ENCODE results near the gene DDX20.
"Not testable (repeated sequence)": the region's sequence is repeated elsewhere in the genome, so short reads cannot be mapped to it uniquely, and the experiment has no call there.

Gene DDX20

DNA sequence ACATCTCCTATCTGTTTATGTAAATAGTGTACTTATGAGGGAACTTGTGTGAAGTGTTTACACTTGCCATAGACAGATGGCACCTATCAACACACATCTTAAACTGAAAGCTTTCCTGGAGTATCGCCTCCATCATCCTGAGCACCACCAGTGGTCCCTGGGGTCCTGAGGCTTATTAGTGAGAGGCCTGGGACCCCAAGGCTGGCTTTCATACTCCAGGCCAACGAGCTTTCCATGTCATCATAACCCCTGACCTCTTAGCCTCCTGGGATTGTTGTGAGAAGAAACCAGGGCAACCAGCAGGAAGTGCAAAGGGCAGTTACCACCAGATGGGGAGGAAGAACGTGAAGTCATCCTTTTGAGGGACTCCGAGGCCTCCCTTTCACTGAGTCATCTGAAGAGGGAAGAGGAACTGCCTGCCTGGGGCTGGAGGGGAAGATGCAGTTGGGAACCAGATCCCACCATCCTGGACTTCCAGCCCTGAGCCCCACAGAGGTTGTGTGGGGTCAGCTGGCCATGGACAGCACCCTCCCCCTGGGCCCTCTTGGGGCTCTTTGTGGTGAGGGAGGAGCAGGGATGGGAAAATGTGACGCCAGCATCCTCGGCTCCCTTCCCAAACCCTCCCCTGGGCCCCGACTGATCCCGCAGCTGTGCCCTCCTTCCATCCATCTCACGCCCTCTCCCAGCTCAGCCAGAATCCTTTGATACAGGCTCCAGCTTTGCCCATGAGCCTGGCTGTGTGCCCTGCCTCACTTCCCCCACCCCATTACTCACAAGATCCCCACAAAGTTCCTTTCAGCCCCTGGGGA, 22.3 kb upstream of the DDX20 start:
- DNase-seq: peak; percentile 55

DNA sequence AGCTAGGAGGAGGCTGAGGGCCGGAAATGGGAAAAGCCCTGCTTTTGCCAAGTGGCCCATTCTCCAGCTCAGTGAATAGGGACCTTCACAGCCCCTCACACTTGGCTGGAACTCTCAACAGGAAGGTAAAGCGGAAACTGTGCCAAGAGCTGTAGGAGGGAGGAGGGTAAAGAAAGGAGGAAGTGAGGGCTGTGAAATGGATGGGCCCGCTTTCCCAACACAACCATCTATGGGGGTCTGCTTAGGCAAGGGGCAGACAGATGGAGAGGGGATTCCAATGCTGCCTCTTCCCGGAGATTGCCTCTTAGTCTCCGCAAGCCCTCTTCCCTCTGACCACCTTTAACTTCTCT, 21.7 kb upstream of the DDX20 start:
- no peak for DNase-seq

DNA sequence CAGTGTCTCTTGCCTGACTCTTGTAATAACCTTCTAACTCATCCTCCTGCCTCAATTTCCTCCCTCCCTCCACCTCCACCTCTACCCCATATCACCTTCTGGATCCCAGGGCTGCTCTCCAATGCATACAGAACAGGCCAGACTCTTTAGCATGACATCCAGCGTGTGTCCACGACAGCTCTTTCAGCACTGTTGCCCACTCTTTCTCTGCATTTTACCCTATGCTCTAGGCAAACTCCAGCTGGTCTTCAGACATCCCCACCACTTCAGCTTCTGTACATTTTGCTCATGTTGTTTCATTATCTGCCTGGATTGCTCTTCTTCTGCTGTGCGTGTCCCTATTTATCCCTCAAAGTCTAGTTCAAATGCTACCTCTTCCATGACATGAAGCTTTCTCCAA, 21.3 kb upstream of the DDX20 start:
- no peak for DNase-seq

DNA sequence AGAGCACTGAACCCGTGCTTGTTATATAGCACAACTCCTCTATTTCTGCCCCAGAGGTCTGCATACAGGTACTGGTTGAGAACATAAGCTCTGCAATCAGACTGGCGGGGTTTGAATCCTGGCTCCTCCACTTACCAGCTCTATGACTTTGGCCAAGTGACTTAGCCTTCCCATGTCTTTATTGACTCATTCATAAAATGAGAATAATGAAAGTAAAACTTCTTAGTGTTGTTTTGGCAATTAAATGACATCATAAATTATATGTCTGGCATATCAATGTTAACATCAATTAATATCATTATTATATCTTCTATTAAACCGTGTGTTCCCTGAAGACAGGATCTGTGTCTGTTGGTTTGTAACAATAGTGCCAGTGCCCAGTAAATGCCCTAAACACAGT, 20.8 kb upstream of the DDX20 start:
- no peak for DNase-seq

DNA sequence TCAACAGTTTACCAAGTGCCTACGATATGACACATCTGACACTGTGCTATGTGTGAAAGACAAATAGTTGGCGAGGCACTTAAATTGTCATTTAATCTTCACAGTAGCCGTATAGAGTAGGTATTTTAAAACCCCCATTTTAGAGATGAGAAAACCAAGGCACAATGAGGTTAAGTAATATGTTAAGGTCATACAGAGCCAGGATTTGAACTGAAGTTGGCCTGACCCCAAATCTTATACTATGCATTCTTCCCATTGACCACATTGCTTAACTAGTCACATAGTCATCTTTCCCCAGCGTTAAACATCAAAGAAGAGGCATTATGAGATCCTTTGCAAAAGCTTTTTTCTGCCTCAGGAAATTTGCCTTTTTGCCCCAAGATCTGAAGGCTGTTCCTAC, 20.4 kb upstream of the DDX20 start:
- no peak for DNase-seq

DNA sequence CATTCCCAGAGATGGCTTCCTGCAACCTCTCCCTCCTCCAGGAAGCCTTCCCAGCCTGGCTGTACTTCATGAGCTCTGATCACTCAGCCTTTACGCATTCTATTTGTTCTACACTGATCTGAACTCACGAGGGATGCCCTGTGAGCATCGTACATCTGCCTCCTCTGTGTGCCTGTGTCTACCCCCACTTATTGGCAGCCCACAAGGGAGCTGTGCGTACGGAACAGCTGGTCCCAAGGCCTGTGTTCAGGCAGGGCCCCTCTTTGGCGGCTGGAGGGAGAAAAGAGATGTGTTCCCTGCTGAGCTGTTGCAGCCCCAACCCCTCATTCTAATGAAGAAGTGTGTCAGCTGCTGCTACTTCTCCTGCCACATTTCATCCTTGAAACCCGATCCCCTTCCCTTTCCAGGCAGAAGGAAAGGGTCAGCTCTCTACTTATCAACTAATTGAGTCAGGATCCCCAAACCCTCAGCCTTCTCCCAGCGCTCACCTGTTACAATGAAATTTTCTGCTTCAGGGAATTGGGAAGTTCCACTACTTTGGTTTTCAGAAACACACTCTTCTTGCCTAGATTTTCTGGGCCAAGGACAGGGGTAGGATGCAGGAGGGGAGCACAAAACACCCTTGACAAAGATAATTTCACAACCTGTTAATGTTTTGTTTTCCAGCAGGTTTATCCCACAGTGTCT, 19.7 kb upstream of the DDX20 start:
- DNase-seq: peak; percentile 92

DNA sequence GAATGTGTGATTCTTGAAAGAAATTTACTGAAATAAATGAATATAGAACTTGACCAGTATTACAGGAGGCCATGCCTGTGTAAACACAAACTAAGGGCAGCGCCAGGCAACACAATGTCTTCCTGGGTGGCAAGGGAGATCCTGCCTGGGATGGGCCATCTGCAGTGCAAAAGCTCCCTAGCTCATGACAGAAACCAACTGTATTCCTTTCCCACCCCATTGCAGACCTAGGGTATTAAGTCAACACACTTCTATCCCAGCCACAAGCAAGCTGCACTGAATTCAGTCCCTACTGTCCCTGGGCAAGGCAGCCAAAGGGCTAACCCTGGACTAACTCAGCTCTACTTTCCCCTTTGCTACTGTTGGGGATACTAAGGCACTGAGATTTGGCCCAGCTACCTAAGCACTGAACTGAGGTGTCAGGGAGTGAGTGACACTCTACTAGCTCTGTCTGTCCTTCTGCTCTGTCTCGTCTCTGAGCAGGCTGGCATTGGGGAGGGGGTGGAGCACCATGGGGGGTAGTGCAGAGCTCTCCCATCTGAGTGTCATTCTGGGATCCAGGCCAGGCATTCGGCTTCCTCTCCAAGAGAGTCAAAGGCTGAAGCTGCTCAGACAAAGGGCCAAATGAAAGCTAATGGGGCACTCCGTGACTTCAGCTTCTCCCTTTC, 19.0 kb upstream of the DDX20 start:
- DNase-seq: peak; percentile 21

DNA sequence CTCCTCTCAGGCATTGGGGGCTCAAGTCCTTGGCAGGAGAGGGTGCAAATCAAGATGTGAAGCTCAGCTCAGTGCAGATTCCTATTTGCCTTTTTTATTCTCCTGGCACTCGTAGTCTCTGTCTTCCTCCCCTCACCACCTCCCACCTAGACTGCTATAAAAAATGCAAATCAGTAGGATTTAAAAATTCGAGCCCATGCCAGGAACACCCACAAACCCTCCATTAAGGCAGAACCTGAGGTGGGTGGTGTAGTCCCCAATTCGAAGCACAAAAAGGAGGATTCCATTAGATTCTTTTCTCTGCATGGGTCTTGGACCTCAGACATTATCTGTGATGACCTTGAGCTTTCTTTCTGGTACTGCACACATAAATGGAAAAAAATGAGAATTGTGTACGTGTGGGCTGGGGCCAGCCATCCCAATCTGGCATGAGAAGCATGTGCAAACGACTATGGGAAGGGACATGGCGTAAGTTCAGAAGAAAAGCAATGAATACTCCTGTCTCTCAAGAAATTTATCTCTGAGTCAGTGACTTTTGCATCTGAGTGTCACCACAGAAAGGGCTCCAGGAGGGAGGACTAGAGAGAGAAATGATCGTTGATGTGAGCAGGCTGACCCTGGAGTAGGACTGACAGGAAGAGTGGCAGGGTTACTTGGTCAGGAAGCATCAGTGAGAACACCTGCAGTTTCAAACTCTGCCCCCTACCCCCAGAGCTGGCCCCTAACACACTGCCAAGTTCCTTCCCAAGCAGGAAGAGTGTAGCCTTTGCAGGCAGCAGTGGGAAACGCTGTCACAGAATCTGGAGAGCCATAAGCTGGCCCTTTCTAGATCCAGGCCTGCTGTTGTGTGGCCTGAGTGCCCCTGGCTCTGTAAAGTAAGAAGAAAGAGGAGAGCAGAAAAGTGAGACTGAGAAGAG, 18.2 kb upstream of the DDX20 start:
- DNase-seq: no peak

DNA sequence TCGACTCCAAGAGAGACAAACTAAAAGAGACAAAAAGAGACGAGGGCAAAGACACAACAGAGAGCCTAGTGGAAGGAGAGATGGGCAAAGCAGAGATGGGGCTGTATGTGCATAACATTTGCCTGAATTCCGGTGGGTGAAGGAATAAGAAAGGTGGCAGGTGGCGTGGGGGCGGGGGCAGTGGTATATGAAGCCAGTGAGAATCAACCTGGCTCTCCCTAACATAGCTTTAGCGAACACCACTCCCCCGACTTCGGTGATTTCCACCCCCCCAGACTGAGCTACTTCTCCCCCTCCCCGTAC, 17.6 kb upstream of the DDX20 start:
- DNase-seq: no peak

DNA sequence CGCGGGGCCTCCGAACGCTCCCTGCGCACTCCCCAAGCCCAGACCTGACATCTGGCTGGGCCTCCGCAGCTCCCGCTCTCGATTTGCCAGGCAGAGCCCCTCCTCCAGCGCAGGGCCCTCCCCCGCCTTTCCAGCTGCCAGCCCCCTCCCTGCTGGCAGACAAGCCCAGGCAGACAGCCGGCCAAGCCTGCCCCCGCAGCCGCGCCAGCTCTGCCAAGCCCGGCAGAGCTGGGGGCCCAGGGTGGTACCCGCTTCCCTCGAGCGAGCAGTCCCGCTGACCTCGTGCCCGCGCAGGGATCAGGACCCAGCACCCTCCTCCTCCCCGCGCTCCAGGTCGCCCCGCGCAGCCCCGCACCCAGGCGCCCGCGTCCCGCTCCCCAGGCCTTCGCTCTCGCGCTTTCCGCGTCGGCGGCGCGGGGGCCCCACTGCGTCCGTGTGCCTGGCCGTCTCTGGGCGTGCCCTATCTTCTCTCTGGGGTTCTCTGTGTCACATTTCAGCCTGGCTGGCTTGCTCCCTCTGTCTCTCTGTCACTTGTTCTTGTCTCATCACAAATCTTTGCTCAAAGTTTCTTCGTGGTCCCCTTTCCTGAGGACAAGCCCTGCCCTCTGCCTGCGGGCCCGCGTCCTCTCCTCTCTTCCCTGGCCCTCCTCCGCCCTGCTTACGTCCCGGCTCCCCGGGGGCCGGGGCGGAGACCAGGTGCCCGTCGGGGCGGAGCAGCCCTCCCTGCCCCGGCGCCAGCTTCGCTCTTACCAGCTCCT, 17.1 kb upstream of the DDX20 start:
- peak; percentile 87 for DNase-seq

DNA sequence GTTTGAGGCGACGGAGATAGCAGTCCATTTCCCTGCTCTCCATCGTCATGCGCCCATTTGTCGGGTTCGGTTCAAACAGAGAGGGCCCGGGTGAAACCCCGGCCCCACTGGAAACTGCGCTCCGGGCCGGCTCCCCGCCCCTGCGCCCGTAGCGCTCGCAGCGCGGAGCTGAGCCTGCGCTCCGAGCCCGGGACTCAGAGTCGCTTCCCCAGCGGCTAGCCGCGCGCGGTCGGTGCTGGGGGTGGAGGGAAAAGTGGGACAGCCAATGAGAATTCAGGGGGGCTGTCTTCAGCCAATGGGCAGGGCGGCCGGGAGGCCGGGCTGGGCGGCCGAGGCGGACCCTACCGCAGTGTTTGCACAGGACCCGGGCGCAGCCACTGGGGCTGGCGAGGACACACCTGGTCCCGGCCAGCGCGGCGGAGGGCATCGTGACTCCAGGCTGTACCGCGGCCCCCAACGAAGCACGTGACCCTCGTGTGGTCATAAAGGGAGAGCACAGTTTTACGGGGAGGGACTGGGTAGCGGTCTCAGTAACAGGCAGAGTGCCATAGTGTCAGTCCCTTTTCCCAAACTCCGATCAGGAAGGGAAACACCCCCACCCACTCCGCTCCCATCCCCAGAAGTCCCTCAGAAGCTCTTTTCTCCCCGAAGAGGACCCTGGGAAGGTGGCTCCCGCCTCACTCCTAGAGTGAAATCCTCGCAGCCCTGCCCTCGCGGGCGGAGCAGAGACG, 16.3 kb upstream of the DDX20 start, which contains the start of gene INKA2:
TSS of gene INKA2 (minus strand) at position 202 of the 731 bp plus-strand sequence. CDS start at position 49, 153 bp downstream.
- peak; percentile 82 for DNase-seq

DNA sequence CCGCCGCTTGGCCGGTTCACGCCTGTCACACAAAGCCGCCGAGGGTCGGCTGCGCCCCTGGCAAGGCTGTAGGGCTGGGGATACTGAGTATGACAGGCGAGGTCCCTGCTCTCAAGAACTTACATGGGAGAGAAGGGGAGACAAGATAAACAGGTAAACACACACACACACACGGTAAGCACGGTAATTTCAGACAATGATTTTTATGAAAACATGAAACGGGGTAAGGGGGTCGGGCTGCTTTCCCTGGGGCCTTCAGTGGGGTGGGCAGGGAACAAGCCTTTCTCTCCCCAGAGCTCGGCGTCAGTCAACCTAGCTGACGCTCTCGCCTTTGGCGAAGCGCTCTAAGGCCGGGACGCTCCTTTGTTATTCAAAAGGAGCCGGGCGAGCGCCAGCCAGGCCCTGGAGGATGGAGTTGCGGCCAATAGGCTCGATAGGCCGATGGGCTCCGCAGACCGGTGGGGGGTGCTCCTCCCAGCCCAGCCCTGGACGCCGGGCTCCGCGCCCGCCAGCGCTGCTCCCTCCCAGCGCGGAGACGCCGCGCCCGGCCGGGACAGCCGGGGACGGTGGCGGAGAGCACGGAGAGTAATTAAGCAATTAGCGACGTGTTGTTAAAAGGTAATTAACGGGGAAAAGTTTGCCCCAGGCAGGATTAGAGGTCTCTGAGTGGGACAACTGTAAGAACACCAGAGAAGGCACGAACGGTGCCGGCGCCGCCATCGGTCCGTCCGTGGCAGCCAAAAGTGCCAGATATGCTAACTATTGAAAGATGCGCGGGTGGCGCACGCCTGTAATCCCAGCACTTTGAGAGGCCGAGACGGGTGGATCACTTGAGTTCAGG, 15.6 kb upstream of the DDX20 start:
- DNase-seq: peak; percentile 32

DNA sequence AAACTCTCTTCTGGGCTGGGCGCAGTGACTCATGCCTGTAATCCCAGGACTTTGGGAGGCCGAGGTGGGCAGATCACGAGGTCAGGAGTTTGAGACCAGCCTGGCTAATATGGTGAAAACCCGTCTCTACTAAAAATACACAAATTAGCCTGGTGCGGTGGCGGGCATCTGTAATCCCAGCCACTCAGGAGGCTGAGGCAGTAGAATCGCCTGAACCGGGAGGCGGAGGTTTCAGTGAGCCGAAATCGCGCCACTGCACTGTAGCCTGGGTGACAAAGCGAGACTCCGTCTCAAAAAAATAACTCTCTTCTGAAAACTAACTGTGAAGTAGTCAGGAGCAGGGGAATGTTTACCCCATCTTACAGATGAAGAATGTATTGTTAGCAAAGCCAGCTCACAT, 13.4 kb upstream of the DDX20 start:
- not testable (repeated sequence) for DNase-seq

DNA sequence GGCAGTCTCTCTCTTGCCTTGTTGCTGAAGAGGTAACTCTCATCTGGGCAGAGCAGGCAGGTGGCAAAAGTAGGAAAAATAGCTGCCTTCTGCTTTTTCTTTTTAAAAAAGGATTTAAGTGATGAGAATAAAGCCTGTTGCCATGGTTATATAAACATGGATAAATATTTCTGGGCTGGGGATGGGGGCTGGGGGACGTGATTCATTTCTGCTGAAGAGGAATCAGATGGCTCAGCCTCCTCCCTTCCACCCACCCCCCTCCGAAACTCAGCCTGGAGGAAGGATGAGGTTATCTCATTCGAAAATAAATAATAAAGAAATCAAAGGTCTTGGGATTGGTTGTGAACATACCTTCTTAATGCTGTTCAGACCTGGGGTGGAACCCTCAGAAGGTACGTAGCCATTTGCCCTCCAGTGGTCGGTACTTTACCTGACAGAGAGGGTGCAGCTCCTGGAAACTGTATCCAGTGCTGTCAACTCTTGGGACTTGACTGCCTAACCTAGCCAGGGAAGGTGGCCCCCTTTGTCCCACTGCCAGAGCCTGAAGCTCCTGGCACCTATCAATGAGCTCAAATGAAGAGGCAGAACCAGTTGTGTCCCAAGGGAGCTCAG, 12.7 kb upstream of the DDX20 start:
- DNase-seq: no peak

DNA sequence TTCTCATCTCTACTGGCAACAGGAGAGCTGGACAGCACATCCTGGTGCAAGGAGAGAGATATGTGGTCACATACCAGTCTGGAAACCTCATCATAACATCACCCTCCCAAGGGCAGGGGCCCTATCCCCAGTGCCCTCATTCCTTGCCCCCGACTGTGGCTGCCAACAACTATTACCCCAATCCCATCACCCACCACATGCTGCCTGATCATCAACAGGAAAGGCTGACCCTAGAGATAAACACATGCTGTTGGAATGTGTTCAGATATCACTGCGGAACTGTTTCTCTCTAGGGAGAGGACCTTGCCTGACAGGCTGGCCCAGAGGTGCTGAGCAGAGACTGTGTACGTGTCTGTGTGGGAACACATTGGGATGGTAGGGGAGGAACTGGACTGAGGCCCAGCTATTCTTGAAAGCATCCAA, 12.0 kb upstream of the DDX20 start:
- DNase-seq: no peak

DNA sequence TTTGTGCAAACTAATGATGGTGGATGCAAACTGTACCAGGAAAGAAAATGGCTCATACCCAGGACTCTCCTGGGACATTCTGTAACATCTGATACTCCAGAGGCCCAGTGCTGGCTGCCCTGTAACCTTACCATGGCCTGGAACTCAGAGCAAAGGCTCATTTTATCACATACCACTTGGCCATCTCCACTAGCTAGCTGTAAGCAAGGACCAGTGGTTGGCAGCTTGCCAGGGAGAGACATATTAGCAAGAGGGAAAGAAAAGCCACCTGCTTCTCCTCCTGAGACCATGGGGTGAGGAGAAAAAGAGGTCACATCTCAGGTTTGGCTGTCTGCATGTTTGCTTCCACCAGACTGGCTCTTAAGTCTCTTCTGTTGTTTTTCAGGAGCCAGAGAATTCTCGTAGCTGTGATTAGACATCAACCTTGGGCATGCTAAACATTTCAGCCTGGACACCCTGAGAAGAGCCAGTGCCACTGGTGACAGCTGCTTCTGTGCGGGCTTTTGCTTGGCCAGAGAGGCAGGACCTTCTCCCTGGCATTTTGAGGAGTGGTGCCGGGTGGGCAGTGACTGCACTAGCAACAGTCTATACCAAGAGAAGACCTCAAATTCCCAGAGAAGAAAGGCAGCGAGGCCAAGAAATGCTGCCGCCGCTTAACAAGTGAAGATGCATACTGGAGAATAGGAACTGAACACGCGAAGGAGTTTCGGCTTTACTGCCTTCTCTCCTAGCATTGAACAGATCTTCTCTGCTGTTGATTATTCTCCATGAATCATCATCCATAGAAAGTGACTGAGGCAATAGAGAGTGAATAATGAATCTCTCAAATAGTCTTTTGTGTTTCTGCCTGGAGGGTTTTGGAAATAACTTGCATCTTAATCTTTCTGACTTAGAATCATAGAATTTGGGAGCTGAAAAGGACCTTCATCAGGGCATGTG, 9.8 kb upstream of the DDX20 start:
- no peak for DNase-seq

DNA sequence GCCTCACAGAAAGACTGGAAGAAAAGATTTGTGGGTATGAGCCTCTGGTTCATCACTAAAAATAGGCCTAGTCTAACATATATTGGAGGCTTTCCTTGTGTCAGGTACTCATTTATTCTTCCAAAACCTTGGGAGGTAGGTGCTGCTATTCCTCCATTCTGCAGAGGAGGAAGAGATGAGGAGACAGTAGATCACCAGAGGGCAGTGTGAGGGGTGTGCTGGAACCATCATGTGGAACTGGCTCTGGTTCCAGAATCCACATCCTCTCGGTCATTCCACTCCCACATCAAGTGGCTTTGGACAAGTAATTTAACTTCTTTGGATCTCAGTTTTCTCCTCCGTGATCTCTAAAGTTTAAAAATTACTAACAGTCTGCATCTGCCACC, 9.1 kb upstream of the DDX20 start:
- no peak for DNase-seq

DNA sequence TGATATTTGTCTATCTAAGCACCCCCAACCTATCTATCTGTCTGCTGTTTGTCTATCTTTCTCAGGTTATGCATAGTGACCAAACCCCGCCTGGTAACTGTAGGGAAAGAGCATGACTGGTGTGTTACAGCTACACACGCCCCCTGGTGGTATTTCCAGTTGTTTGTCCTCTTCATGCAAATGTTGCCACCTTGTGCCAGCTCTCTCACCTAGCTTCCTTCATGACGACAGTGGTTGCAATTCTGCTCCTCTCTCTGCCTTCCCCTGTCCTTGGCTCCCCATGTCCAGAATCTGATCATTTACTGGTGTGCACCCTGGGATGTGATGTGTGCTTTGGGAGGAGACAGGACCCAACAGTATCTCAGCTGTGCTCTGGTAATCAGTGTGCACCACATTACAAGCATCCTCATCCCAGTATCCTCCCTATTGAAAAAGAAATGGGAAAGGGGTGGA, 8.4 kb upstream of the DDX20 start:
- peak; percentile 43 for DNase-seq

DNA sequence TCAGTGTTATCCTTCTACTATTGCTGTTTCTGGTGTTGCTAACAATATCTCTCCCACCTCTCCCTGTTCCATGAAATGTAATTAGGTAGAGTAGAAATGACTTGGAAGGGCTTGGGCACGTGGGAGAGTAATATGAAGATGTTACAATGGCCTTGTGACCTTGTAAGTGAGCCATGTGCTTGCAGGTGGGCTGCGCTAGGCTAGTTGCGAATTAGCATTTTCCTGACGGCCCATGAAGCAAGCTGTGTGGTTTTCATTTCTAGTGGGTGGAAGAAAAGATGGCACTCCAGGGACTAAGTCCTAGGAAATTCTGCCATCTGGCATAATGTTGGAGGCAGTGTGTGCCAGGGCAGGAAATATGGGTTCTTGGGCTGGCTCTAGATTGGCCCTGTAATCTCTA, 7.8 kb upstream of the DDX20 start:
- DNase-seq: no peak
